Ramos (cell line): ENCODE data around the gene ARF1.

Experiments
- in situ Hi-C: fragments of 300-500 bp; cut with MboI; formaldehyde crosslinking; loops from one replicate; pipeline ENCODE4 v1.14.3; 2022; ENCODE audit warnings: low sequenced_read_pairs; ENCODE audit not compliant: unreplicated experiment

ARF1 gene

DNA sequence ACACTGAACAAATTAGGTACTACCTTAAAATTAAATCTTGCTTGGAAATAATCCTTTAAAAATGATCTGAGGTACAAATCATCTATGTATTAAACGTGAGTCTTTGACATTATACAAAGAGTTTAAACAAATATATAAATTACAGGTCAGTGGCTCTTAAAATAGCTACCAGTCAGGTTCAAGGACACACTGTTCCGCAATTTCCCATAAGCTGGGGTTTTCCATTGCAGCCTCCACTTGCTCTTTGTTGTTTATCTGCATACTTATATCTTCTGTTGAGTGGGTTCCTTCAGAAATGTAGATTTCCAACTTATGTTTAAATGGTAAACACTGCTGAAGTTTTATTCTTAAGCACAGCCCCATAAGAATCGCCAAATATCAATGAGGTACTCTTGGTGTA, 32.3 kb downstream of the ARF1 start:
- in situ Hi-C loops, result no loop called here

DNA sequence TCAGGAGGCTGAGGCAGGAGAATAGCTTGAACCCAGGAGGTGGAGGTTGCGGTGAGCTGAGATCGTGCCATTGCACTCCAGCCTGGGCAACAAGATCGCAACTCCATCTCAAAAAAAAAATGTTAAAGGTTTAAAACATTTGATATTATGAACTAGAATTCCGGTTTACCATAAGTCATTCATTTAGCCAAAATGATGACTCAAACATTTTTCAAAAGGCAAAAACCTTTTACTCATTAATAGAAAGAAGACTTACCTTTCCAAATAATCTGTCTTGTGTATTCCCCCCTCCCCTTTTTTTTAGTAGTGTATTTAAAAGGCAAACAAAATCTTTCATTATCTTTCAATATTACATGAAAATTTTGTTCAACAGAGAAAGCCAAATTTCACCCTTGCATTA, 34.8 kb downstream of the ARF1 start:
- in situ Hi-C loops, result no loop called here

DNA sequence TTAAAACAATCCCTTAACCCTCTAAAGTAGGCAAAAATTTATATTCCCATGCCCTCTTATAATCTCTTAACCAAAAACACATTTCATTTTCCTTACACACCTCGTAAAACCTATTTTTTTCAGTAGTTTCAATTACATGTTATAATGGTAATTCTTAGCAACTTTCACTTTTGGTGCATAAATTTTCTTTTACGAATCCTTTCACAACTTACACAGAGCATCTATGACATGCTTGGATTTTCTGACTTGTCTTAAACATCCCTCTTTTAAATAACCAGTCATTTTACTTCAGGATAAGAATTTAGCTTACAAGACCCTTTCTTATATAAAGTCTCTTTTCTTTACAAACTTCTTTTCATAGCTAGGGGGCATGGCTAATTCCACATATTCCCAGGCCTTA, 35.5 kb downstream of the ARF1 start:
- in situ Hi-C loops, result no loop called here

DNA sequence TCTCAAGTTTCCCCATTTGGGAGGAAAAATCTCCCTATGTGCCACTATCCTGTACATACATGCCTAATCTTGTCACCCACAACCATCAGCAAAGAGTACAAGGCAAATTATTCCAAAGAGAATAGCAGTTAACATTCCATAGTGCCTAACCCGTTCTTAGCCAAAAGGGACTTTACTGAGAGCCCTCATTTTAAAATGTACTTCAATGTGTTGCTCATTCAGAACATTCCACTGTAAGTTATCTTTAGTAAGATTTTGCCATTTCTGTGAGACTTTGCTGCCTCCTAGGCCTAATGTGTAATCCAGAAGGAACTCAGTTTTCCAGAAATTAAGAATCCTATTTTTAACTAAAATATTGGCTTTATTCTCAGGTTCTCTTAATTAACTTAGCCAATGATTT, 37.8 kb downstream of the ARF1 start:
- in situ Hi-C loops, result loop anchor here (10.0 kb wide), 1 partner anchor 54 kb away; no protein-coding TSS in a partner anchor

DNA sequence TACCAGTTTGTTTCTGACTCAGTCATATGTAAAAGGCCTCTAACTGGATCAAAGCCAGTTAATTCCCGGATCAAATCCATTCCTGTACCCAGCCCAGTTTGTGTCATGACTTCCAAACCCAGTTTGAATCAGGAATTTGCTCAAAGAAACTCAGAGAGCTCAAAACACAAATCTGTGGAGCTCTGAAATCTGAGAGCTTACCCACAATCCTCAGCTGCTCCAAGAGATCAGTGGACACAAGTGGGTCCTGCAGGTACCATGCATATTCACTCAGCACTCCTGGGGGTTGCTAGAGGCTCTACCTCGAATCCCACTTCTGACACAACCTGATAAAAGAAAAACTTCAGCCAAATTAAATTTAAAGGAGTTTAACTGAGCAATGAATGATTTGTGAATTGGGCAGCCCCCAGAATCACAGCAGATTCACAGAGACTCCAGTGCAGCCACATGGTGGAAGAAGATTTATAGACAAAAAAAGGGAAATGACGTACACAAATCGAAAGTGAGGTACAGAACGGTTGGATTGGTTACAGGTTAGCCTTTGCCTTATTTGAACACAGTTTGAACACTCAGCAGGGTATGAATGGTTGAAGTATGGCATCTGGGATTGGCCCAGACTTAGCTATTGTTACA, 38.5 kb downstream of the ARF1 start:
- in situ Hi-C loops, result loop anchor here (10.0 kb wide), 1 partner anchor 54 kb away; no protein-coding TSS in a partner anchor

DNA sequence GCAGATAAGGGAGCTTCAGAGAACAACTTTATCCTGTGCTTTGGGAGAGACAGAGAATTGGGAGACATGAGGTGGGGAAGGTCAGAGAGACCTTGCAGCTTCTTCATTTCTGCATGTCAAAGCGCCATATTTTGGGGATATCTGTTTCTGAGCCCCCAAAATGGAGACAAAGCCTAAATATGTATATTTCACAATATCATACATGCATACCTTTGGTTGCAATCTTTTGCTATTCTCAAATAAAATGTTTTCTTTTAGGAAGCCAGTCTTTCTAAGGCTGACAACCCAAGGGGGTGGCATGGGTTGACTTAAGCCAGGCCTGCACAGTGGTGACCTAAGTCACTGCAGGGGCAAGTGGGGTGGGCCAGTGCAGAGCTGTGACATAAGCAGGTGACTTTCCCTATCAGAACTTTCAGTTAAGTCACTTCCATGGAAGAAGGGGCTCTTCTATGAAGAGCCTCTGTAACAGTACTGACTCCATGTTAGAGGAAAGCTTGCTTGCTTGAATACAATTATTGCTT, 40.5 kb downstream of the ARF1 start:
- in situ Hi-C loops, result loop anchor here (10.0 kb wide), 1 partner anchor 52 kb away; no protein-coding TSS in a partner anchor

DNA sequence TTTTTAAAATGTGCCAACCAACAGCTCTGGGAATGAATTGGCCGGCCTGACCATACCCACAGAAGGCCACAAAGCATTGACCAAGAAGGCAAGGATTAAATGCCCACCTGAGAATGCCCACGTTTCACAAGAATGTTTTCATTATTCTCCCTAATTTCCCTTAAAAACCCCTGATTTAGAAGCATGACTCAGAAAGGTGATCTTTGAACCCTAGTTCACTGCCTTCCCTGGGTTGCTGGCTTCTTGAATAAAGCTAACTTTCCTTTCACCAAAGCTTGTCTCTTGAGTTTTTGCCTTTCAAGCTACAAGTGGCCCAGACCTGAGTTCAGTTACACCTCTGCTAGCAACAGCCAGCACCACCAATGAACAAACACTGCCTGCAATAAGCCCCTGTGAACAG, 41.0 kb downstream of the ARF1 start:
- in situ Hi-C loops, result loop anchor here (10.0 kb wide), 1 partner anchor 51 kb away; no protein-coding TSS in a partner anchor

DNA sequence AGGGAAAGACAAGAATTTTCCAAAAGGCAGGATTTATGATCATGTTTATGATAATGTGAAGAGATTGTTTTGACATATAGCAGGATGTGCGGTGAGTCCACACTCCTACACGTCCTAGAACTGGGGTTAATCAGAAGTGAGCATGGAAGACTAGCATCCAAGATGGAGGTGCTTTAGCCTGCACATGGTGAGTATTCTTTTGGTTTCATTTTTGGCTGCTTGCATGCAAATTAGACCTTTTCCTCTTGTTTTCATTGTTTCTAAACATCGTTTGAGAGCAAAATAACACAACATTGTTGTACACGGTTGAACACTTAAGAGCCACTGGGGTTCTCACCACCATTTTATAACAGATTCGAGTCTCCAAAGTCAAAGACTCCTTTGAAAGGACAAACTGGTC, 42.7 kb downstream of the ARF1 start:
- in situ Hi-C loops, result loop anchor here (10.0 kb wide), 1 partner anchor 50 kb away; no protein-coding TSS in a partner anchor

DNA sequence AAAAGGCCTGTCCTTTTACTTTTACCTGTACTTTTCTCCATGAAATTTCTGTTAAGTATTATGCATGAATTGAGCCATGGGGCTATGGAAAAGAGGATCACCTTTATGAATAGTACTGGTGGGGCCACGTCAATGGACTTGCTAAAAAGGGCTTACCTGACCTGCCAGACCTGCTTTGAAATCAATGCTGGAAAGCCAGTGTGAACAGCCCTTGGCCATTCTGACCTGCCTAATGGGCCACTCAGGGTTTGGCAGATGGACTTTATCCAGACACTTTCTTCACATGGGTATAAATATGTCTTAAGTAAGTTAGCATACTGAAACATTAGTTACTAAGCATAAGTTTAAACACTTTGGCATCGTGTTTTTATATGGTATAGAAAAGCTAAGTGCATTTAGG, 49.3 kb downstream of the ARF1 start:
- in situ Hi-C loops, result no loop called here

DNA sequence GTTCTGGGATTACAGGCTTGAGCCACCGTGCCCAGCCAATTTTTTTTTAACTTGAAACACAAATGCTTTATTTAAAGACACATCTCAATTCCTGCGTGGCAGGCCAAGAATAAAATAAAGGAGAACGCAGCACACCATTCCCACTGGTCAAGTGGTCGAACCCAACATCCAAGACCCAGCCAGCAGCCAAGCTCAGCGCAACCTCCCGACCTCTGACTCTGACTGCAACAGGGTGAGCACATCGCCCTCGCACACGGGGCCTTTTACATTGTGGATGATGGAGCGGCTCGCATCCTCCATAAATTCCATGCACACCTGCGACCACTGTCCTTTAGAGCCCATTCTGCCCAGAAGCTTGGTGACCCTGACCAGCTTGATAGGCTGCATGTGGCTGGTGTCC, 52.1 kb downstream of the ARF1 start:
- in situ Hi-C loops, result no loop called here

DNA sequence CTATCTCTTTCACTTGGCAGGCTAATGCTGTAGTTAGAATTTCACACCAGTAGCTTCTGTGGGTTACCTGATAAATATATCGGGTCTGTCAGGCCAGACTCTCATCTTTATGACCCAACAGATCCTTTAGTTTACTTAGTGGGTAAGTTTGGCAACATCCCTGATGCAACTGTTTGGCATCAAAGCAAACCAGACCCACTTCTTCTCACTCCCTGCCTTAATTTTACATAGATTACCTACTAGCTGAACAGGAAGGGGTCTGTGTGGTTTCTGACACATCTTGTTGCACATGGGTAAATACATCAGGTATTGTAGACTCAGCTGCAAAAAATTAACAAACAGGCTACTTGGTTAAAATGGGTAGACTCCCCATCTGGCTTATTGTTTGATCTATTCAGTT, 54.4 kb downstream of the ARF1 start:
- in situ Hi-C loops, result no loop called here

DNA sequence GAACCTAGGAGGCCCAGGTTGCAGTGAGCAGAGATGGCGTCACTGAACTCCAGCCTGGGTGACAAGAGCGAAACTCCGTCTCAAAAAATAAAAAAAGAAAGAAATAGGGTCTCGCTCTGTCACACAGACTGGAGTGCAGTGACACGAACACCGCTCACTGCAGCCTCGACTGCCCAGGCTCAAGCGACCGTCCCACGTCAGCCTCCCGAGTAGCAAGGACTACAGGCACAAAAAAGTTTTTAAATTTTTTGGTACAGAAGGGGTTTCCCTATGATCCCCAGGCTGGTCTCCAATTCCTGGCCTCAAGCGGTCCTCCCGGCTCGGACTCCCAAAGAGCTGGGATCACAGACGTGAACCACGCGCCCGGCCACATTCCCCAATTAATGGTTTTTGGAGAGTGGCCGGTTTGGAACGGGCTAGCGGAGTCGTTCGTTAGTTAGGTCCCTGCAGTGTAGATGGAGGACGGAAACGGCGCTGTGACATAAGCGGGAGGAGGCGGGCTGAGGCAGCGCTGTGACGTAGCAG, 57.0 kb downstream of the ARF1 start:
- in situ Hi-C loops, result no loop called here

DNA sequence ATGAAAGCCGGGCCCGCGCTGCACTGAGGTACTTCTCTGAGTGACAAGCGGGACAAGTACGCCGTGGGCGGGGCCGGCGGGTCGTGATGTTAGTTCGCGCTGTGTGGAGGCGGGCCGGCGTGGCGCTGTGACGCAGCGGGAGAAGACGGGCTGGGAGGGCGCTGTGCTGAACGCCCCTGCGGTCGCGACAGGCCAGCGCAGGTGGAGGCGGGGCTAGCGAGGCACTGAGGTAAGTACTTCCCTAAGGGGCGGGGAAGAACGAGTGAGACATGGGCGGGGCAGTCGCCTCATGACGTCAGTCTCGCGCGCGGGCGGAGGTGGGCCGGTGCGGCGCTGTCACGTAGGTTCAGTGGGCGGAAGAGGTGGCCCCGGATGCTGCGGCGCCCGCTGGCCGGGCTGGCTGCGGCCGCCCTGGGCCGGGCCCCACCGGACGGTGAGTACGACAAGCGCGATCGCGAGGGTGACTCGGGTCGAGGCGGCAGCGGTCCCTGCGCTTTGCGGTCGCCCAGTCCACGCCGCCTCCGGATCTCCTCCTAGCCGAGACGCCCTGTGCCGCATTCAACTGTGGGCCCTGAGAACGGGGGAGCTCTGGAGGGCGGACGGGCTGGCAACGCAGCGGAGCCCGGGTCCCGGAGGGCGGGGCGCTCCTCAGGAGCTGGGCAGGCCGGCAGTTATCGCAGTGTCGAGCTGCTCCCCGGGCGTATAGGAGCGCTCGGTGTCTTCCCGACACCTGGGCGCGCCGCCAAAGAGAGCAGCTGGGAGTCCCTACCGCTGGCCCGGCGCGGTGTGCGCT, 57.6 kb downstream of the ARF1 start, which contains the start of gene GUK1:
GUK1 (plus strand) TSS at position 349 of the 793 bp plus-strand sequence; CDS start at position 373, 24 bp downstream.
- in situ Hi-C loops, result no loop called here

DNA sequence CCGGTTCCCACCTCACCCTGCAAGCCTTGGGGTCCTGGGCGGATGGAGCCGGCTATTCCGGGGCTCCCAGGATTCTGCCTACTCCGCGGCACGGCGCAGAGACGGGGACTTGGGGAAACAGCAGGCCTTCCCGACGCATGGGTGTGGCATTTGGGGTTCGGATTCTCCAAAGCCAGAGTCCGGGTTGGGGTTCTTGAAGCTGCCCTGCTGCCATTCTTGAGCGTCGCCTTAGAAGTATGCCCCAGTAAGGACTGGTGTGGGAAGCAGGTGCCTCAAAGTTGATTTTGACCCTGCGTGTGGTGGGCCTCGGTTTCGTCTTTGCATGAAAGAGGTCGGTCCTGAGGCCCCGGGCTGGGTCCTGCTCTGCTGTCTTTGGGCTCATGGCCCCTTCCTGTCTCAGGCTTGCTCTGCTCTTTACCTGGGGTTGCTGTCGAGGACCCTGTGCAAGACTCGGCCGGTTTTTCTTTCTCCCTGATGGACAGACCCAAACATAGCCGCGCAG, 58.3 kb downstream of the ARF1 start:
- in situ Hi-C loops, result no loop called here

DNA sequence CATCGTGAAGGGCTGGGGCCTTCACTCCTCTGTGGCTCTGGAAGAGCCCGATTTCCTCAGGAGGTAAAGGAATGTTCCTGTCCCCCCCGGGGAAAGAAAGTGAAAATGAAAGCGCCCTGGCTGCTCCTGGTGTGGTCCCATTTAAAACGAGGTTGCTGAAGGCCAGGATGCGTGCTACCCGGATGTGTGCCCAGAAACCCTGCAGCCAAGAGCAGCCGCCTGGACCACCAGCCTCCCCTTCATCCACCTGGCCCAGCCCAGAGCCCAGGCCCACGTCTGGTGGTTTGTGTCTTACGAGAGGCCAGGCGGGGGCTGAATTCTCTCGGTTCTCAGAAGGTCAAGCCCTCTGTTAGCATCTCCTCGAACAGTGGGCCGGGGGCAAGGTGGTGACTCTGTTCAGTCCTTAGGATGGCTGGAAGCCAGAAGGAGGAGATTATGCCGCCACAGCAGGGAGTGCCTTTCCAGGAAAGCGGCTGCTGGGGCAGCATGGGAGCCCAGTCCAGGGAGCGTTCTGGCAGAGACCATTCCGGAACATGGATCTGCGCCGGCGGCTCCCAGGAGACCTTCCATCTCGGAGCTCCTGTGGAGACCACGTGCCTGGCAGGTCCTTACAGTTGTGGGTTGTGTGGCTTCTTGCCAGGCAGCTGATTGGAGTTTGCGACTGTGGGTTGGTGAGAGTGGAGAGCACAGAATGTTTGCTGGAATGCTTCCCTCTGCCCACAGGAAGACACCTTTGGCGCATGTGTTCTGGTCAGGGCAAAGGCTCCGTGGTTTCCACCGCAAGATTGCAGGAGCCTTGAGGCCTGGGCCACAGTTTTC, 58.9 kb downstream of the ARF1 start:
- in situ Hi-C loops, result no loop called here

DNA sequence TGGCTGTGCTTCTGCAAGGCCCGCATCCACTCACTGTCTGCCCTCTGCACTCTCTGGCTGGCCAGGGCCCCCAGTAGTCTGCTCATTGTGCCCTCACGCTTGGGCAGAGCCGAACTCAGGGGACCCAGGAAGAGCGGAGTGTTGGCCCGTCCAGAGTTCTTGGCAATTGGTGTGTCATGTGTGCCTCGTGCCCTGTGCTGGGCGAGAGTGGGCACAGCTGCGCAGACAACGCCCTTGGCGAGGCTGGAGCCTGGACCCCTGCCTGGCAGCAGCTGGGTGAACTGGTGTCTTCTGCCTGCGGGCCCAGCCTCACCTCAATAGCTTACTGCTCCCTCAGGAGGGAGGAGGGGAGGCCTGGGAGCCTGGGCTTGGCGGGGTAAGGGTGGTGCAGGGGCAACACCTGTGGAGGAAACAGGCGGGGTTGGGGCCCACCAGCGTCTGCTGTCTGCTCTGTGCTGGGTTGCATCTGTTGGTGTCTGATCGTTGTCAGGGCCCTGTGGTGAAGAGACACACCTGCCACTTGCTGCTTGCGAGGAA, 59.7 kb downstream of the ARF1 start:
- in situ Hi-C loops, result no loop called here

DNA sequence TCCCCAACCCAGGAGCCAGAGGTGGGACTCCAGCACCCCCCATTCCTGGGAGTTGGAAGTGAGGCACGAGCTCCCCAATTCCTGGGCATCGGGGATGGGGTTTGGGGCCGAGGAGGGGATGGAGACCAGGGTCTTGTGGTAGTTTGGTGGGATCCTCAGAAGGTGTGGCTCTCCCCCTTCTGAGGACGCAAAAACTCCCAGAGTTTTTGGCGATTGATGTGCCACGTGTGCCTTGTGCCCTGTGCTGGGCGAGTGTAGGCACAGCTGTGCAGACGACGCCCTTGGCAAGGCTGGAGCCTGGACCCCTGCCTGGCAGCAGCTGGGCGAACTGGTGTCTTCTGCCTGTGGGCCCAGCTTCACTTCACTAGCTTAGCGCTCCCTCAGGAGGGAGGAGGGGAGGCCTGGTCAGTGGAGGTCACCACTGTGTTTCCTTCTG, 60.2 kb downstream of the ARF1 start:
- in situ Hi-C loops, result no loop called here

DNA sequence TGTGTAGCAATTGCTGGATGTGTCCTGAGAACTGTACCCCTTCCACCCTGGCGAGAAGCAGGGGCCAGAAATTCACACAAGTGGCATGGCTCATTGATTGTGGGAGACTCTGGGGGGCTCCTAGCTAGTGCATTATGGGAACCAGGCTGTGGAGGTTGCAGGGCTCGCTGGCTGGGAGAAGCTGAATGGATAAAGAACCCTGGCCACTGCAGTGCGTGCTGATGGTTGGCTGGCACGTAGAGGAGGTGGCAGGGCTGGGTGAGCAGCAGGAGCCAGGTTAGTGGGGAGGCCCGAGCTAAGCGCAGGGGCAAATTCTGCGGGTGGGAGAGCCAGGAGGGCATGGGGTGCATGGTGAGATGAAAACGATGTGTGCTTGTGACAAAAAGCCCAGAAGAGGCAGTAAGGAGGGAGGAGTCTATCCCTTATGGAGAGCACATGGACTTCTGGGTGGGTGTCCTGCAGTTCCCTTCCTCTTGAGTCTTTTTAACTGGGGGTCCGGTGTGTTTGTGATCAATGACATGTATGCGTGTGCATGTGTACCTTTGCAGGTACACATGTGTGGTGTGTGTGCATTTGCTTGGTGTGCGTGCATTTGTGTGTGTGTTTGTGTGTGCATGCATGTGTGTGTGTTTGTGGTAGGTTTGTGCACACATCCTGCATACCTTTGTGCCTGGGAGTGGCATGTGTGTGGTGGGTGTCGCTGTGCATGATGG, 61.1 kb downstream of the ARF1 start:
- in situ Hi-C loops, result no loop called here
